ENCODE data around the gene PUS1. TPM values are rescaled to one million over a fixed set of nuclear protein-coding genes. Genes with fewer than 3 reads are reported as not detected.

Gene PUS1
- polyA plus RNA-seq, 4 donors = 11.6 to 30.0 (median 18.1) TPM

- DNase-seq (no peak), FAIRE-seq (no peak)
- WGBS, 3 donors = 92 to 95% (median 93%) methylated on average over 11 to 12 of the region's 12 CpGs
- H3K4me1 ChIP-seq (ENCODE audit: control insufficient read depth in 3 of 3, insufficient read depth in 2 of 3, low read depth in 1 of 3, low read length in 2 of 3) = no peaks in the 10 kb centered on the region
- no peaks in the 10 kb centered on the region for H3K9me3 ChIP-seq (ENCODE audit: control insufficient read depth in 2 of 2, insufficient read depth in 1 of 2, low read depth in 1 of 2, low read length in 1 of 2)
- peaks cover 10 to 78% (median 24%) of the 10 kb centered on the region in 3 donors for H3K36me3 ChIP-seq (ENCODE audit: control insufficient read depth in 3 of 3, insufficient read depth in 2 of 3, low read depth in 1 of 3, low read length in 3 of 3)
- H3K27ac ChIP-seq (ENCODE audit: low read depth in 1 of 3, low read length in 2 of 3) = no peak overlapping the region
- no peaks in the 10 kb centered on the region for H3K27me3 ChIP-seq (ENCODE audit: control insufficient read depth in 3 of 3, insufficient read depth in 3 of 3, low read length in 3 of 3)
- H3K4me3 ChIP-seq (ENCODE audit: low read depth in 1 of 3, low read length in 3 of 3) = no peak overlapping the region
Measured at GRCh38 chr12:131989021-131989420, 59.9 kb downstream of the PUS1 start.

- H3K4me3 ChIP-seq (ENCODE audit: low read depth in 1 of 3, low read length in 3 of 3) = no peak overlapping the region
- no peak for DNase-seq
- no peaks in the 10 kb centered on the region for H3K27me3 ChIP-seq (ENCODE audit: control insufficient read depth in 3 of 3, insufficient read depth in 3 of 3, low read length in 3 of 3)
- no peak for FAIRE-seq
- H3K36me3 ChIP-seq (ENCODE audit: control insufficient read depth in 3 of 3, insufficient read depth in 2 of 3, low read depth in 1 of 3, low read length in 3 of 3) = peaks cover 12 to 78% (median 28%) of the 10 kb centered on the region in 3 donors
- H3K27ac ChIP-seq (ENCODE audit: low read depth in 1 of 3, low read length in 2 of 3) = no peak overlapping the region
- 86 to 92% (median 90%) methylated on average over 24 of the region's 24 CpGs for WGBS, 3 donors
- no peaks in the 10 kb centered on the region for H3K4me1 ChIP-seq (ENCODE audit: control insufficient read depth in 3 of 3, insufficient read depth in 2 of 3, low read depth in 1 of 3, low read length in 2 of 3)
- H3K9me3 ChIP-seq (ENCODE audit: control insufficient read depth in 2 of 2, insufficient read depth in 1 of 2, low read depth in 1 of 2, low read length in 1 of 2) = no peaks in the 10 kb centered on the region
Measured at GRCh38 chr12:131990066-131990979, 61.2 kb downstream of the PUS1 start.

GRCh38 chr12:131990980-131991305, 61.9 kb downstream of the PUS1 start:
- WGBS, 3 donors = 86 to 91% (median 90%) methylated on average over 9 of the region's 9 CpGs
- Histone ChIP-seq H3K36me3 (ENCODE audit: control insufficient read depth in 3 of 3, insufficient read depth in 2 of 3, low read depth in 1 of 3, low read length in 3 of 3) (peaks cover 10 to 75% (median 29%) of the 10 kb centered on the region in 3 donors), H3K4me1 (ENCODE audit: control insufficient read depth in 3 of 3, insufficient read depth in 2 of 3, low read depth in 1 of 3, low read length in 2 of 3) (no peaks in the 10 kb centered on the region), H3K9me3 (ENCODE audit: control insufficient read depth in 2 of 2, insufficient read depth in 1 of 2, low read depth in 1 of 2, low read length in 1 of 2) (no peaks in the 10 kb centered on the region), H3K27ac (ENCODE audit: low read depth in 1 of 3, low read length in 2 of 3) (no peak overlapping the region), H3K4me3 (ENCODE audit: low read depth in 1 of 3, low read length in 3 of 3) (no peak overlapping the region), H3K27me3 (ENCODE audit: control insufficient read depth in 3 of 3, insufficient read depth in 3 of 3, low read length in 3 of 3) (no peaks in the 10 kb centered on the region)
- DNase-seq (no peak), FAIRE-seq (no peak)

- Histone ChIP-seq H3K36me3 (ENCODE audit: control insufficient read depth in 3 of 3, insufficient read depth in 2 of 3, low read depth in 1 of 3, low read length in 3 of 3) (peaks cover 7 to 67% (median 26%) of the 10 kb centered on the region in 3 donors), H3K27me3 (ENCODE audit: control insufficient read depth in 3 of 3, insufficient read depth in 3 of 3, low read length in 3 of 3) (no peaks in the 10 kb centered on the region), H3K27ac (ENCODE audit: low read depth in 1 of 3, low read length in 2 of 3) (no peak overlapping the region), H3K9me3 (ENCODE audit: control insufficient read depth in 2 of 2, insufficient read depth in 1 of 2, low read depth in 1 of 2, low read length in 1 of 2) (no peaks in the 10 kb centered on the region), H3K4me1 (ENCODE audit: control insufficient read depth in 3 of 3, insufficient read depth in 2 of 3, low read depth in 1 of 3, low read length in 2 of 3) (no peaks in the 10 kb centered on the region), H3K4me3 (ENCODE audit: low read depth in 1 of 3, low read length in 3 of 3) (no peak overlapping the region)
- DNase-seq (no peak), FAIRE-seq (no peak)
- WGBS, 3 donors = 90 to 95% (median 94%) methylated on average over 11 of the region's 11 CpGs
Measured at GRCh38 chr12:131991816-131992430, 62.8 kb downstream of the PUS1 start.

GRCh38 chr12:131994589-131994988, 65.5 kb downstream of the PUS1 start:
- no peak for FAIRE-seq
- peaks cover 7 to 53% (median 23%) of the 10 kb centered on the region in 3 donors for H3K36me3 ChIP-seq (ENCODE audit: control insufficient read depth in 3 of 3, insufficient read depth in 2 of 3, low read depth in 1 of 3, low read length in 3 of 3)
- H3K27me3 ChIP-seq (ENCODE audit: control insufficient read depth in 3 of 3, insufficient read depth in 3 of 3, low read length in 3 of 3) = no peaks in the 10 kb centered on the region
- no peak for DNase-seq
- no peaks in the 10 kb centered on the region for H3K9me3 ChIP-seq (ENCODE audit: control insufficient read depth in 2 of 2, insufficient read depth in 1 of 2, low read depth in 1 of 2, low read length in 1 of 2)
- H3K27ac ChIP-seq (ENCODE audit: low read depth in 1 of 3, low read length in 2 of 3) = no peak overlapping the region
- H3K4me3 ChIP-seq (ENCODE audit: low read depth in 1 of 3, low read length in 3 of 3) = no peak overlapping the region
- H3K4me1 ChIP-seq (ENCODE audit: control insufficient read depth in 3 of 3, insufficient read depth in 2 of 3, low read depth in 1 of 3, low read length in 2 of 3) = no peaks in the 10 kb centered on the region
- 81 to 92% (median 83%) methylated on average over 4 of the region's 4 CpGs for WGBS, 3 donors

Other genes starting within 250 kb of the PUS1 start
- 10 to 100 TPM; 19.7 to 34.7 (median 33.4) TPM for gene SFSWAP, start 218.2 kb upstream of the PUS1 start, polyA plus RNA-seq
- 1 to 10 TPM in 2 of 4 donors, not detected in 2; 2.5 to 4.5 TPM for gene MMP17, start 100.9 kb upstream of the PUS1 start, polyA plus RNA-seq
- gene ULK1, start 34.7 kb upstream of the PUS1 start, polyA plus RNA-seq = 10 to 100 TPM; 11.3 to 30.0 (median 12.5) TPM
- gene EP400, start 20.7 kb downstream of the PUS1 start, polyA plus RNA-seq = 10 to 100 TPM in 3 of 4 donors, 1 to 10 TPM in 1; 8.6 to 28.9 (median 12.8) TPM
- gene DDX51, start 215.0 kb downstream of the PUS1 start, polyA plus RNA-seq = 10 to 100 TPM in 2 of 4 donors, 1 to 10 TPM in 2; 5.1 to 17.3 (median 11.3) TPM
- gene NOC4L, start 215.2 kb downstream of the PUS1 start, polyA plus RNA-seq = 10 to 100 TPM; 13.2 to 32.4 (median 27.5) TPM

Measured in small intestine (tissue), 7 donors.